B cell (primary cell): ENCODE measurements around the gene ATP11C. TPM values are rescaled to one million over a fixed set of nuclear protein-coding genes. Genes with fewer than 3 reads are reported as not detected.

Source experiments
- ATAC-seq: fragments of 200-7000 bp; cut with Tn5 transposase; one replicate; pipeline ENCODE4 v1.10.0; 2021; ENCODE audit warnings: low read depth, mild to moderate bottlenecking, moderate number of reproducible peaks, moderate library complexity
- CTCF ChIA-PET: fragments of 350-600 bp; sonication (Branson Sonifier 250); formaldehyde crosslinking; loops from one replicate; lab custom pipeline; 2021; ENCODE audit warnings: antibody characterized with exemption, inconsistent platforms; lab: Charles Lee
- POLR2A ChIA-PET: fragments of 350-600 bp; sonication (Branson Sonifier 250); formaldehyde crosslinking; loops from one replicate; lab custom pipeline; 2021; ENCODE audit warnings: antibody characterized with exemption; lab: Charles Lee
- DNase-seq: peaks from one replicate; pipeline ENCODE4 v3.0.0; 2013
- H2AFZ ChIP-seq: 2 replicates; pipeline ENCODE4 v1.6.1; 2012; ENCODE audit warnings: mild to moderate bottlenecking, low read depth, low read length; ENCODE audit not compliant: insufficient read depth, poor library complexity, severe bottlenecking
- H3K27ac ChIP-seq, 2 donors: 1 replicate in 1 of 2; 2 replicates in 1 of 2; pipeline ENCODE4 v1.5.1; 2012 to 2013; ENCODE audit warnings: low read length in 2 of 2, mild to moderate bottlenecking in 2 of 2, moderate library complexity in 1 of 2
- H3K27me3 ChIP-seq, 4 experiments: fragments of 200-600 bp in 1 of 4; sonication (generic) in 1 of 4; replicated peaks in 1 of 4; 1 replicate in 2 of 4; 2 replicates in 2 of 4; pipeline versions ENCODE4 v1.6.1 to v1.7.0; 2013 to 2016; ENCODE audit warnings: low read length in 3 of 4, mild to moderate bottlenecking in 2 of 4, mixed read lengths in 1 of 4, moderate library complexity in 1 of 4; ENCODE audit not compliant: insufficient read depth in 4 of 4, control insufficient read depth in 3 of 4; ENCODE audit errors: control extremely low read depth in 1 of 4
- H3K36me3 ChIP-seq, 2 experiments: replicated peaks in 1 of 2; 1 replicate in 1 of 2; 2 replicates in 1 of 2; pipeline versions ENCODE4 v1.6.1 to v1.7.1; 2013; ENCODE audit warnings: low read length in 1 of 2; ENCODE audit not compliant: insufficient read depth in 2 of 2, control insufficient read depth in 1 of 2; ENCODE audit errors: control extremely low read depth in 1 of 2, extremely low read depth in 1 of 2
- H3K4me1 ChIP-seq, 2 donors: fragments of 200-600 bp in 1 of 2; sonication (generic) in 1 of 2; 1 replicate in 1 of 2; 2 replicates in 1 of 2; pipeline versions ENCODE4 v1.5.1 to v1.6.1; 2013 to 2017; ENCODE audit warnings: low read length in 2 of 2; ENCODE audit not compliant: control insufficient read depth in 2 of 2, insufficient read depth in 2 of 2
- H3K4me2 ChIP-seq: replicated peaks from 2 replicates; pipeline ENCODE3; 2012; ENCODE audit warnings: mild to moderate bottlenecking, low read depth, low read length; ENCODE audit not compliant: poor library complexity, severe bottlenecking
- H3K4me3 ChIP-seq, 5 experiments: fragments of 200-600 bp in 1 of 5; sonication (generic) in 1 of 5; 1 replicate in 3 of 5; 2 replicates in 2 of 5; pipeline versions ENCODE4 v1.5.1 to v1.7.0; 2011 to 2016; ENCODE audit warnings: low read length in 4 of 5, mild to moderate bottlenecking in 4 of 5, low read depth in 2 of 5, control low read depth in 1 of 5, moderate library complexity in 1 of 5; ENCODE audit not compliant: insufficient read depth in 1 of 5; ENCODE audit errors: control extremely low read depth in 1 of 5, extremely low read depth in 1 of 5
- H3K79me2 ChIP-seq: fragments of 200-600 bp; sonication (generic); one replicate; pipeline ENCODE4 v1.6.0; 2016; ENCODE audit warnings: low read length; ENCODE audit not compliant: control insufficient read depth, insufficient read depth
- H3K9ac ChIP-seq: fragments of 200-600 bp; sonication (generic); 2 replicates; pipeline ENCODE4 v1.6.1; 2017; ENCODE audit warnings: mild to moderate bottlenecking, low read length, moderate library complexity
- H3K9me3 ChIP-seq, 3 donors: one replicate each; pipeline versions ENCODE4 v1.6.1 to v1.7.1; 2013; ENCODE audit warnings: low read length in 2 of 3; ENCODE audit not compliant: control insufficient read depth in 2 of 3, insufficient read depth in 1 of 3; ENCODE audit errors: control extremely low read depth in 1 of 3
- H4K20me1 ChIP-seq: 2 replicates; pipeline ENCODE4 v1.6.0; 2012; ENCODE audit warnings: mild to moderate bottlenecking, low read length; ENCODE audit not compliant: insufficient read depth, control insufficient read depth, poor library complexity, severe bottlenecking
- H3K27ac Mint-ChIP-seq: one replicate; pipeline ENCODE4 v1.8.0; 2021; ENCODE audit warnings: mixed read lengths
- H3K27me3 Mint-ChIP-seq: one replicate; pipeline ENCODE4 v1.8.0; 2021; ENCODE audit warnings: mixed read lengths
- H3K4me1 Mint-ChIP-seq: one replicate; pipeline ENCODE4 v1.8.0; 2021; ENCODE audit warnings: mixed read lengths
- H3K4me3 Mint-ChIP-seq: one replicate; pipeline ENCODE4 v1.8.0; 2021; ENCODE audit warnings: mixed read lengths
- H3K9me3 Mint-ChIP-seq: one replicate; pipeline ENCODE4 v1.8.0; 2022; ENCODE audit warnings: mixed read lengths; ENCODE audit not compliant: insufficient read depth
- CTCF ChIP-seq: fragments of 200-600 bp; IDR thresholded peaks from one replicate; pipeline ENCODE4 v1.8.0; 2022; ENCODE audit warnings: antibody characterized with exemption, mild to moderate bottlenecking
- EZH2 ChIP-seq: IDR thresholded peaks from 2 replicates; pipeline ENCODE4 v1.6.1; 2012; ENCODE audit warnings: borderline replicate concordance, low read depth, mild to moderate bottlenecking, moderate library complexity, low read length; ENCODE audit not compliant: insufficient read depth, poor library complexity, severe bottlenecking
- WGBS: methylation state at CpG from one replicate; pipeline ENCODE4 v1.1.5; 2013; ENCODE audit warnings: missing lambda C conversion rate; ENCODE audit not compliant: insufficient coverage; 5-methylcytosine and 5-hydroxymethylcytosine counted together
- intact Hi-C: fragments of 100-400 bp; cut with micrococcal nuclease; formaldehyde crosslinking; loops from one replicate; pipeline ENCODE4 v1.10.0; 2022
- polyA plus RNA-seq: library from polyadenylated mRNA; depleted of rRNA; stranded (reverse); fragments of >200 nt; gene quantifications from 2 replicates; pipeline ENCODE4 v1.2.3, GENCODE V29; 2012
- total RNA-seq, 2 donors: library from RNA; stranded (reverse); fragments of 120-200 nt in 1 of 2; gene quantifications; 1 replicate in 1 of 2; 2 replicates in 1 of 2; pipeline versions ENCODE4 v1.2.3 to v1.2.4, GENCODE V29; 2013 to 2022

The ATP11C gene
- total and polyA plus RNA-seq, 2 donors (not counting 1 experiment from before 2014, with no cell fraction given) = 8.5 to 29.2 TPM

- Histone ChIP-seq H3K4me1 (no peaks in the 10 kb centered on the region), H3K4me3 (no peak overlapping the region), H4K20me1 (no peaks in the 10 kb centered on the region), H3K36me3 (no peaks in the 10 kb centered on the region), H2AFZ (no peak overlapping the region), H3K9ac (no peak overlapping the region), H3K27ac (no peak overlapping the region), H3K27me3 (no peaks in the 10 kb centered on the region), H3K79me2 (no peaks in the 10 kb centered on the region), H3K9me3 (no peaks in the 10 kb centered on the region), H3K4me2 (no peak overlapping the region)
- H3K4me1 Mint-ChIP-seq = peaks cover 8% of the 10 kb centered on the region
- WGBS = no CpG with 5 or more reads among the region's 6 CpGs
- no peak for TF ChIP-seq CTCF
- no peak for TF ChIP-seq EZH2
- POLR2A ChIA-PET = no interaction called here
- no peak for DNase-seq
- CTCF ChIA-PET = no interaction called here
- no peaks in the 10 kb centered on the region for H3K27me3 Mint-ChIP-seq
- no peaks in the 10 kb centered on the region for H3K9me3 Mint-ChIP-seq
- no peak overlapping the region for H3K4me3 Mint-ChIP-seq
- intact Hi-C loops = no loop called here
- H3K27ac Mint-ChIP-seq = no peak overlapping the region
- ATAC-seq = no peak
These were observed 109.0 kb downstream of the ATP11C start for GRCh38 chrX:139823806-139824205.

- H3K9me3 Mint-ChIP-seq = no peaks in the 10 kb centered on the region
- Histone ChIP-seq H3K4me3 (no peak overlapping the region), H3K27me3 (no peaks in the 10 kb centered on the region), H3K27ac (no peak overlapping the region), H3K36me3 (peaks cover 0 to 6% of the 10 kb centered on the region in 2 experiments), H4K20me1 (no peaks in the 10 kb centered on the region), H3K4me2 (no peak overlapping the region), H2AFZ (no peak overlapping the region), H3K79me2 (no peaks in the 10 kb centered on the region), H3K9me3 (no peaks in the 10 kb centered on the region), H3K9ac (no peak overlapping the region), H3K4me1 (no peaks in the 10 kb centered on the region)
- no peak overlapping the region for H3K27ac Mint-ChIP-seq
- TF ChIP-seq EZH2 (no peak), CTCF (no peak)
- H3K4me1 Mint-ChIP-seq = peaks cover 6% of the 10 kb centered on the region
- no peak for DNase-seq
- intact Hi-C loops = no loop called here
- CTCF ChIA-PET = no interaction called here
- ATAC-seq = no peak
- H3K4me3 Mint-ChIP-seq = no peak overlapping the region
- no peaks in the 10 kb centered on the region for H3K27me3 Mint-ChIP-seq
- POLR2A ChIA-PET = no interaction called here
- WGBS = no CpG with 5 or more reads among the region's 7 CpGs
These were observed 112.4 kb downstream of the ATP11C start for GRCh38 chrX:139820358-139820984.
